ENCODE data around the gene SPATS2L.

SPATS2L gene

DNA sequence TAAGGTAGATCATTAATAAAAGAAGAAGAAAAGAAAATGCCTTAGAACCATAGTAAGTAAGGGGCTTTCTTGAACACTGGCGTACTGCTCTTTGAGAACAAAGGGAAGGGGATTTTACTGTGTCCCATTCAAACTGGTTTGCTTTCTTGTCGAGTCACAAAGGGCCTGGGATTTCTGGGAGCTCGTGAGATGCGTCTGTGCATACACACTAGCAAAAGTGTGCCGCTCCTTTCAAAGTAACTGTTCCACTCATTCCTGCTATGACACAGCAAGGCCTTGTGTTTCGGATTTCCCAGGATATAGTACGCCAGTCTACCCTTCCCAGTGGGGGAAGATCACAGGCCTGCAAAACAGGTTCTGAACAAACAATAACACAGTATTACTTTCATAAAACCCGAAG lies 110.4 kb downstream of the SPATS2L start:
- no peak for DNase-seq

DNA sequence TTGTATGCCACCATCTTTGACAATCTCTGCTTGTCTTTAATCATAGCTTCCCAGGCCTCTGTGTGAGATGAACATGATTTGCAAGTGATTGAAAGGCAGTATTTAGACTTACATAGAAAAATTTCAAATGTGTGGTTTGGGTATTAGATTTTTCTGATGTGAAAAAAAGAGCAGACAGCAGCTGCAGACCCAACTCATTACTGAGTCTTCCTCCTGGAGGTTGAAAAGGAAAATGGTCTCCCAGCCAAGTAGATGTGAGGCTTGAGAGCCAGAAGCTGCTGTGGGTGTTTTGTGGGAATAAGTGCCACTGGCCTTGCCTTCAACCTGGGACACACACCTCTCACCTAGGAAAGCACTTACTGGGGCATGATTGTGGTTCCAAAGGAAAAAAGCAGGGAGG lies 110.9 kb downstream of the SPATS2L start:
- DNase-seq, result no peak

DNA sequence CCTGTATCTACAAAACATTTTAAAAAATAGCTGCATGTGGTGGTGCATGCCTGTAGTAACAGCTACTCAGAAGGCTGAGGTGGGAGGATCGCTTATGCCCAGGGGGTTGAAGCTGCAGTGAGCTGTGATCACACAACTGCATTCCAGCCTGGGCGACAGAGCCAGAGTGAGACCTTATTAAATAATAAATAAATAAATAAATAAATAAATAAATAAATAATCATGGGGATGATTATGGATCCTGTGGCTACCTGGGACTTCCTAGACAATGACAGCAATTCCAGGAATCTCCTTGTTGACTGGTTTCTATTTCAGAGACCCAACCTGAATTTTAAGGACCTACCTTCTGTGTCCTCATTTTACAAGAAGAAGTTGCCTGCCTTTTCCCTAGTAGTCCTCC lies 111.9 kb downstream of the SPATS2L start:
- DNase-seq, result no peak

DNA sequence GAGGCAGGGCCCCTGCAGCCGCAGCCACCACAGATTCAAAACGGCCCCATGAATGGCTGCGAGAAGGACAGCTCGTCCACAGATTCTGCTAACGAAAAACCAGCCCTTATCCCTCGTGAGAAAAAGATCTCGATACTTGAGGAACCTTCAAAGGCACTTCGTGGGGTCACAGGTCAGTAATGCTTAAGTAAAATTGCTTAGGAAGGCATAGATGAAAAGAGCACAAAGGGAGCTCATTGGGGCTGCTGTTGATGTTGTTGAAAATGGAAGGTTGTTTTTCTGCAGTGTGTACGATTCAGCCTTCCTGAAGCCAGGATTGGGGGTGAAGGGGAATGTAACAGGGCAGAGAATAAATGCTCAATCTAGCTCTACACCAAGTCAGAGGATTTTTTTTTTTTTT lies 112.8 kb downstream of the SPATS2L start:
- no peak for DNase-seq

DNA sequence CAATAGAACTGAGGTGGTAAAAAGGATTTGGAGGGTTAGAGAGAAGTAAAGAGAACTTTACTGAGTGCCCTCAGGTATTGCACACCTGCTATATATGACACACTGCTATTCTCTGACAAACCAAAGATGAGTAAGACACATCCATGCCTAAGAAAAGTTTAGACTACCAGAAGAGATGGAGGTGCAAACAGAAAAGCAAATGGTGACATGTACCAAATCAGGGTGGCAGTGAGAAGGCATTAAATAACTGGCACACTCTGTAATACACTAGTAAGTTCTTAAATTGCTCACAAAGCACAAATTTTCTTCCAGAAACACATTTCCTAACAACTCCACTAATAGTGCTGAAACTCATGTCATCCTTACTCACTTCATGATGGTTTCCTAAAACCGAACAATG lies 114.8 kb downstream of the SPATS2L start:
- no peak for DNase-seq

DNA sequence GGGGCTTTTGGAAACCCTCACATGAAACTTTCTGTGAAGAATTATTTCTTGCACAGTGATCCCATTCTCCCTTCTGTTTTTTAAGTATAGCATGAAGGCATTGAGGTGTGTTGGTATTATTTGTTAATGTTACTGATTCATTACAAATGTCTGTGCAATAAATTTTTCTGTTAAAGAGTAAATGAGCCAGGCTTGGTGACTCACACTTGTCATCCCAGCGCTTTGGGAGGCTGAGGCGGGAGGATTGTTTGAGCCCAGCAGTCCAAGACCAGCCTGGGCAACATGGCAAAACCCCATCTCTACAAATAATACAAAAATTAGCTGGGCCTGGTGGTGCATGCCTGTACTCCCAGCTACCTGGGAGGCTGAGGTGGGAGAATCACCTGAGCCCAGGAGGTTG lies 115.6 kb downstream of the SPATS2L start:
- DNase-seq, result no peak

DNA sequence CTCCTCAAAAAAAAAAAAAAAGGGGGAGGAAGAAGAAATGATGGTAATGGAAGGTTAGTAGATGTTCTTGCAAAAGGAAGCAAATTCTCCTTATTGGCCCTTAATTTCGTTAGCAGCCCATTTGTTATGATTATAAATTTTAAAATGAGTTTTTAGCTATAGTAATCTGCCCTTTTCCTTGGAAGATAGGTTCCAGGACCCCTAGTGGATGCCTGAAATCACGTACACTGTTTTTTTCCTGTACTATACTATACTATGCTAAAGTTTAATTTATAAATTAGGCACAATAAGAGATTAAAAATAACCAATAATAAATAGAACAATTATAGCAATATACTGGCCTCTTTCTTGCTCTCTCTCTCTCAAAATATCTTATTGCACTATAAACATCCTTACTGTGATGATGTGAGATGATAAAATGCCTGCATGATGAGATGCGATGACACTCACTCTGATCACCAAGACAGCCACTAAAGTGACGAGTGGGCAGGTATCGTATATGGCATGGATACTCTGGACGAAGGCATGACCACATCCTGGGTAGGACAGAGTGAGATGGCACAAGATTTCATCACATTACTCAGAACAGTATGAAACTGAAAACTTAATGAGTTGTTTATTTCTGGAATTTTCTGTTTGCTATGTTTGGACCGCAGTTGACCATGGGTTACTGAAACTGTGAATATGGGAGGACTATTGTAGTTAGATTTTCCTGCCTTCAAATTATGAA lies 116.2 kb downstream of the SPATS2L start:
- peak; percentile 41 for DNase-seq

DNA sequence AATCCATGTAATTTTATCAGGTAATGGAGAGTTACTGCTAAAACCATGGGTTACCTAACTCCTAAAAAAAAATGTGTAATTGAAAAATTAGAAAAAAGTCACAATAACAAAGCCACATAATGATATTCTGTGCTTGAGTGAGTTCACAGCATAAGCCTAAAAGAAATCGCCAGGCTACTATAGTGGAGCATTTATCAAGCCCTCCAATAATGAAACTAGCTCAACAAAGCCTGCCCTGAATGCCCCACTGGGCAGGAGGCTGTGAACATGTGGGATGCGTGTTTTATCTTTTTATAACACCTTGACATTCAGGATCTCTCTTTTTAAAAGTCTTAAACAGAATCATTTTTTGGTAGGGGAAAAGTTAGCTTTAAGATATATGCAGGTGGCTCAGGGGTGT lies 117.0 kb downstream of the SPATS2L start:
- DNase-seq, result no peak

DNA sequence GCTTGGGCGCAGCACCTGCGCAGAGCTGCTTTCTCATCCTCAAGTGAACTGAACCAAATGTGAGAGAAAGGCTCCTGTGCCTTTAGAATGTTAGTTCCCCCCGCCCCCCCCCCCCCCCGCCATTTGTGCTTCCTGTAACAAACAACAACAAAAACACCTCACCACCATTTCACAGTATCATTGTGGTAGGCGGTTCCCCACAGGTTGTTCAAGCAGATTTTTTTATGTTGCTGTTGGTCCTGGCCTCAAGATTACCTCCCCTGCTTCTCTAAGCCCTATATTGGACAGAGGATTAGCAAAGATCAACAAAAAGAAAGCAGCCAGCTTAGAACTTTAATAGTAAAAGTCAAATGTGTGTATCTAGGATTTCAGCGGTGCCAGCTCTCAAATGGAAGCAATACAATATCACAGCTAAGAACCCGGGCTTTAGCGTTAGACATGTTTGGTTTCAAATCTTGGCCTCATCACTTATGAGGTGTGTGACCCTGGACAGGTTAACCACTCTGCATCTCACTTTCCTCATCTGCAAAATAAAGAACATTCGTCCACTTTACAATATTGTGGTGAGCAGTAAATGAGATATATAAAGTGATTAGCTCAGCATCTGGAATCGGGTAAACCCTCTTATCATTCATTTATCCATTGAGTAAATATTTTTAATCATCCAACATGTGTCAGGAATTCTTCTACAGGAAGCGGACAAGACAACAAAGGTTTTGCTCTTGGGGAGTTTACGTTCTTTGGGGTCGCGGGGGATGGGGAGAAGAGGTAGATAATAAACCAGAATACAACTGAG lies 118.7 kb downstream of the SPATS2L start:
- DNase-seq, result no peak

DNA sequence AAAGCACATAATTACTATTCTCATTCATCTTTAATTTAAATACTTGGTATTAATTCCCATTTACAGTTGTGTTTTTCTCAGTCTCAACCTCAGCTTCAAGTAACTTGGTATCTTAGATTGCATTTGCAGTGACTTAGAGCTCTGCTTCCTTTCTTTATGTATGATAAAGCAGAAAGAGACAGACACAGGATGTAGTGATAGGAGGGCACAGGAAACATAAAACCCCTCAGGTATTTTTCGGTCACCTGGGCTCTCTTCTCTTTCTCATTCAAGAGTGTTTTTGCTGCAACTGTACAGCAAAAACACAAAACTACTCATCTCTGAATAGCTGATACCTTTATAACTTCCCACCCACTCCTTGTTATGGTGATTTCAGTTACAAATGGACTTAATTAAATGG lies 120.3 kb downstream of the SPATS2L start:
- no peak for DNase-seq

DNA sequence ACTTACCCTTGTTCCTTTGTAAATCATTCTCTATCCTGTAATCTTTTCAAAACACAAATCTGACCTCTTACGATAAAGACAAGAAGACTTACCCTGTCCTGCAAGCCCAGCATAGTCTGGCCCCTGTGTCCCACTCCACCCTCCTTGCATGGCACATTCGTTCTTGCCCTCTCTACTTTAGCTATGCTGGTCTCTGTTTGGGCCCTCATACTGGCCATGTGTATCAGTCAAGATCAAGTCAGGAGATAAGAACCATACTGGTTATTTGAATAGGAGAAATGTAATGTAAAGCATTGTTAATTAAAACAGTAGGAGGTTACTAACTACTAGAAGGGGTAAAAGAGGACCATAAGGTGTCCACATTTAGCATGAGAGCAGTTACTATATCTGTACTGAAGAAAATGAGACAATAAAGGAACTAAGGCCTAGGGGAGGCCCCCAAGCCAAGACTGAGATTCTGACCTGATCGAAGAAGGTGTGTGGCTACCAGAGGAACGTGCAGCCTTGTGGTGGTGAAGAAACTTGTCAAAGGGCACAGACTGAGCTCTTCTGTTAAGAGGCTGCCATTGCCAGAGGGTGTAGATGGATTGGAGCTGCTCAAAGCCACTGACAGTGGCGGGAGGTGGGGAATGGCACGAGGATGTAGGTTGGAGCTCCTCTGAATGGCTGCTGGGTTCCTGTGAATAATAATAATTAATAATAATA lies 122.6 kb downstream of the SPATS2L start:
- DNase-seq, result no peak

DNA sequence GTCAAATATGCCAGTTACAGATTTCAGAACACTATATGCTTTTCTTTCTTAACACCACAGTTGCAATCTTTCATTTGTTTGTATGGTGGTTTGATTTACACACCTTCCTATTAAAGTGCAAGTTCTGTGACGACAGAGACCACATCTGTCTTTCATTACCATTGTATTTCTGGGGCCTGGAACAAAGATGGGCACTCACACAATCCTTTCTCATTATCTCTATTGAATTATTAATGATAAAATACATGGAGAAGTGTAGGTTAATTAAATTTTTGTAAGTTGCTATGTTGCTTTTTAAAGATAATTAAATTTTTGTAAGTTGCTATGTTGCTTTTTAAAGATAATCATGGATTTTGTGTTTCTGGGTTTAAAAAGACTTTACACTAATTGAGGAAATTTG lies 123.5 kb downstream of the SPATS2L start:
- DNase-seq, result no peak

DNA sequence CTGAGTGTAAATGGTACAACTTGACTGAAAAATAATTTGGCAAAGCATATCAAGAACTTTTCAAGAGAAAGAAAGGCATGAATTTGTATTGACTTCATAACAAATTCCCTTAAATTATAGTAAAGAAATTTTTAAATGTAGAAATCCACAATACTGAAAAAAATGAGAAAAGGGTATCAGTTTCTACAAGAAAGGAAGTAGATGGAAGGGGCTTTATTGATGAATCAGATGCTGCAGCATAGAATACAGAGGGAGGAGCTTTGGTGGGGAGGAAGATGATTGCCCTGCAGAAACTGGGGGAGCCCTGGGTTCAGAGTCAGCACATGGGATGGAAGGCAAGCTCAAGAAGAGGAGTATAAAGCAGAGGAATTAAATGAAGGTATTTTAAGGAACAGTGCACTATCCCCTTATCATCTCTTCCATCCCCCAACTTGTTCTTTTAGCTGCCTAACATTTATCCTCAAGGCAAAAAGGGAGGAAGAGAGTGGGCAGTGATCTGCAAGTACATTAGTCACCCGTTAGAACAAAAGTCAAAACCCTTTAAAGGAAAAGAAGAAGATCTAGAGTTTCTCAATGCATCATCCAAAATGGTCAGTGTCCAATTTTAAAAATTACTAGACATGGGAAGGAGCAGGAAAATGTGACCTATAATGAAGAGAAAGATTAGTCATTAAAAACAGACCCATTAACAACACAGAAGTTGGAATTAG lies 125.7 kb downstream of the SPATS2L start:
- peak; percentile 59 for DNase-seq

DNA sequence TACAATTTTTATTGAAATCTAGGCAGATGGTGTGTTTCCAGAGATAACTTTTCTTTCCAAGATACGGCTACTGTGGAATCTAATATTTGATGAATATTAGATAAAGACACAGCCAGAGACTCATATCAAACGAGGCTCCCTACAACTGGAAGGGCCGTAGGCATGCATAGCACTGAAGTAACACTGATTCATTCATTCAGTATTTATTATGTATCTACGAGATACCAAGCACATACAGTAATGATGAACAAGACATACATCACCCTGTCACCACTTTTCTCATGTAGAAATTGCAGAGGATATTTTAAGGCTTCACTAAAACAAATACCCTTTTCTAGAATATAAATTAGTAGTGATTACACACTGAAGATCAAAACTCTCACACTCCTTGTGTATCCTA lies 128.9 kb downstream of the SPATS2L start:
- no peak for DNase-seq

DNA sequence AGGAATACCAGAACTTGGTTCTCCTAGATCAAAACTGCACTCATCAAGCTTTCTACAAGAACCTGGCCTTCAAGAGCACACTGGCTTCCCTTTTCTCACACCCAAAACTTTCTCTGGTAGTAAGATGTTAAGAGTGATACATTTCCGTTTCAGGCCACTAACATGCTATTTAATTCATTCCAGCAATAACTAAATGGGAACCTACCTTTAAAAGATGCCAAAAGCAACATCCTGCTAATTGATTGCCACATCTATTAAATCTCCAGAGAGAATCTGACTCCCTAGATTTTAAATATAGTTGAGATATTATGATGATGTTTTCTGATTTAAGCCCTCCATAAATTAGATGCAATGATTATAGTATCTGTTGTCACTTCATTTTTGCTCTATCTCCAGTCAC lies 131.8 kb downstream of the SPATS2L start:
- DNase-seq, result no peak

DNA sequence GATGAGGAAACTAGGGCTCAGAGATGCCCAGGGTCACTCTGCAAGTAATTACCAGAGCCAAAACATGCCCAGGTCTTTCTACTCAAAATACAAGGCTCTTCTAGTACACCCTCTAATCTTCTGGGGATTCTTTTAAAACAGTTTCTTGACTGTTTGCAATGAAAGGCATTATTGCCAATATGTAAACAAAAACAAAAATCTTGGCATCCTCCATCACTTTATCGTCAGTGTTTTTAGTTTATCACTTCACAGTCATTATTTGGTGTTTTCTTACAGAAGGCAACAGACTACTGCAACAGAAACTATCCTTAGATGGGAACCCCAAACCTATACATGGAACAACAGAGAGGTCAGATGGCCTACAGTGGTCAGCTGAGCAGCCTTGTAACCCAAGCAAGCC lies 132.4 kb downstream of the SPATS2L start:
- DNase-seq, result no peak

DNA sequence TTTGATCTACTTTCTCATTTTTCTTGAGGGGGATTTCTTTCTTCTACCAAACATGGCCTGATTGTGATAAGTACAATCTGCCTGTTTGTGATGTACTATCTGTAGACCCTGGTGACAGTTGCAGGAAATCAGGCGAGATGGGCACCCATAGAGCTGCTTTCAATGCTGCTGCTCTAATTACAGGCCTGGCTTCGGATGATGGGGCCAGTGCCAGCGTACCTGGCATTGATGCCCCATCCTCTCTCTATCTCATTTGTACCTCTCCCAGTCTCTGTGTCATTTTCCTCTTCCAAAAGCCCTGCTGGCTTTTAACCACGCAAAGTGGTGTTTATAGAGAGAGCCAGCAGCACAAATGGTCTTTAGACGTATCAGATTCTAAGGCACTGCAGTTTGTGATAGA lies 133.5 kb downstream of the SPATS2L start:
- no peak for DNase-seq

DNA sequence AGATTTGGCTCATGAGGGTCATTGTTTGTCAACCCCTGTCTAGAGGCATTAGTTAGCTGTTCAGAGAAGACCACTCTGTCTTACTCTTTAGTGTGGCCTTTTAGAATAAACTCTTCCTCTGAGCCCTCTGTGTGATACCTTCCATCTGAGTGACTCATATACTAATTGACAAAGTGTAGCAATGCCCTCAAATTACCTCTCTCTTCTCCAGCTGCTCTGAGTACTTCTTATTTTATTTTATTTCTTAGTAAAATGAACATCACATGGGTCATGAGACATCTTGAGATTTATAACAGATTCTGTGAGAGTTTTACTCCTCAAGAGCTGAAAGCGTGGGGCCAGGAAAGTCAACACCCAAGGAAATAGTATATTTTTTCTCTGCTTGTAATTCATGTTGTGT lies 136.0 kb downstream of the SPATS2L start:
- no peak for DNase-seq

DNA sequence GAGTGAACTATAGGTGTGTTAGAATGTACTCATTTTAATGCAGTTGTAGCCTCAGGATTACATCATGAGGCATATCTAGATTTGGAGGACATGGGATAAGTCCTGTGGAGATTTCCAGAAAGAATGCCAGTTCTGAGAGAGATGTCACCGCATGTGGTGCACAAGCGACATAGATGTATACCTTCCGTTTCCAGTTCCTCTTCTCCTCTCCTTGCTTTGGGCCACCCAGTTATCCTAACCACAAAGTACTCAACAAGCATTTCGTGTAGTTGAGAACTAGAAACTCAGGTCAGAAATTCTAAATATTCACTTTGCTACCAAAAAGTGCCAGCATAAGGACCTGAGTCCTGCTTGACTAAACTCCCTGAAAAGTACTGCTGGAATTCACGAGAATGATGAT lies 136.9 kb downstream of the SPATS2L start:
- DNase-seq, result no peak

DNA sequence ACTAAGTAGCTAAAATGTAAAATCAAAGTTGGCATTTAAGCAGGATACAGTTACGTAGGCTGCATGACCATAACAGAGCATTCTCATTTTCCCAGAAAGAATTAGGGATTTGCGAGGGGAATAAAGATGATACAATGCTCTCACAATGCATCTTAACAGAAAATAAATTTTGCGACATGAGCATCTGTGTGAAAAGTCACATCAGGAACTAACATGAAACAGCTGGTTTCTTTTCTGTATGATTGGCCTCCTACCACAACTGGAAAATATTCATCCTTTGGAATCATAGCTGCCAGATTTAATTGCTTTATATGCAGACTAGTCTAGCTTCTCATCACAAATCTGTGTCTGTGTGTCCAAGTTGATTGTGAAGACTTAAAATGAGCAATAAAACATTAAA lies 137.4 kb downstream of the SPATS2L start:
- no peak for DNase-seq

DNA sequence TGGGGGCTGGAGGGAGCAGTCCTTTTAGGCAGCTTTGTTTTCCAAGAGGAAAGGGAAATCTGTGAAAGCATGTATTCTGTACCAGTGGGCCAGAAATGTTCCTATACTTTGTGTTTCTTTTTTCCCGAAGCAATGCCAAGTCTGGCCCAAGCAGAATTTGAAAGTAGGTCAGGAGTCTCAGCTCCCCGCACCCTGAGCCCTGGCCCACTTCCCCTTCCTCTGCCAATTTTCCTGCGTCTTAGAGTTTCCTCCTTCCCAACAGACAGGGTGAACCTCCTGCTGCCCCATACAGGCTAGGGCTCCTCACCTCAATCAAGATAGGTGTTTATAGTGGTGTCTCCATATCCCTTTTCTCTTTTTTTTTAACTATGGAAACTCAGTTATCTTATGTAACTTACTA lies 138.0 kb downstream of the SPATS2L start:
- no peak for DNase-seq

DNA sequence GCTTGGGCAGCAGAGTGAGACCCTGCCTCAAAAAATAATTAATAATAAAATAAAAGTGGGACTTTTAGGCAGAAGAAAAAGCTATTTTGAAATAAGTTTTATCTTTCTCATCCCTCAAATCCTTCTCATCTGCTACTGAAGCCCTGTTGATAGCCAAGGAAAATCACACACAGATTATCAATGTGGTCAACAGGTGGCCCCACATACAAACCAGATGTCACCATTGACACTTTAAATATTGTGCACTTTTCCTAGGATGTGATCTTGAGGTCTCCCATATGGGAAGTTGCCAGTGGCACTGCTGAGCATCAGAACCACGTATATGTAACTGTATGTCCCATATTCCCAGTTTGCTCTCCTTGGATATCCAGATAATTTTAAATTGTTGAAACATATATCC lies 138.8 kb downstream of the SPATS2L start:
- DNase-seq, result no peak

DNA sequence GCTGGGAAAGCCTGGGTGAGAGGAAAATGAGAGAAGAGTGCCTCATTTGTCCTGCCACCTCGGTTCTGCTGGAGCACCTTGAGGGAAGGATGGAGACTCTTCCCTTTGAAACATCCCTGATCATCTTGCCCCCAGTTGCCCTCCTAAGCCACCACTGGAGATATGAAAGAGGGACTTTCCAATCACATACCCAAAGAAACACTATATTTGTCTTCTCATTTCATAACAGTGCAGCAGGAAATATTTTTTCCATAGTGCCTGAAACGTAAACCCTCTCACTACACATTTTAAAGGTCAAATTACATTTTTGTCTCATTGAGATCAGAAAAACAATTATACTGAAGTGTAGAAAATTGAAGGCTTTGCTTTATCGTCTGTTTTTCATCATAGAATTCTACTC lies 140.1 kb downstream of the SPATS2L start:
- DNase-seq, result no peak

Measured in suppressor macrophage treated with lipopolysaccharide for 4 hours (primary cell).